Glomerular visceral epithelial cell (primary cell): ENCODE measurements around the gene FBXW7.

Experiments
- DNase-seq: peaks from one replicate; pipeline ENCODE4 v3.0.0-alpha.2; 2016; ENCODE audit errors: extremely low spot score

FBXW7 gene

GRCh38 chr4:152369902-152370295, 166.0 kb downstream of the FBXW7 start:
- DNase-seq: no peak

GRCh38 chr4:152369203-152369901, 166.5 kb downstream of the FBXW7 start:
- no peak for DNase-seq

GRCh38 chr4:152368001-152368400, 167.9 kb downstream of the FBXW7 start:
- no peak for DNase-seq

- no peak for DNase-seq
Observed at GRCh38 chr4:152364883-152365282, 171.0 kb downstream of the FBXW7 start.

GRCh38 chr4:152364383-152364782, 171.5 kb downstream of the FBXW7 start:
- DNase-seq: no peak

- DNase-seq: no peak
Observed at GRCh38 chr4:152363904-152364303, 172.0 kb downstream of the FBXW7 start.

GRCh38 chr4:152363086-152363485, 172.8 kb downstream of the FBXW7 start:
- DNase-seq: no peak

- no peak for DNase-seq
Observed at GRCh38 chr4:152360045-152360410, 175.9 kb downstream of the FBXW7 start.

- DNase-seq: no peak
Observed at GRCh38 chr4:152359208-152360044, 176.5 kb downstream of the FBXW7 start.

GRCh38 chr4:152357206-152357605, 178.7 kb downstream of the FBXW7 start:
- DNase-seq: peak; percentile 3

GRCh38 chr4:152356428-152357034, 179.4 kb downstream of the FBXW7 start:
- no peak for DNase-seq

- peak; percentile 92 for DNase-seq
Observed at GRCh38 chr4:152352622-152353116, 183.2 kb downstream of the FBXW7 start.

- no peak for DNase-seq
Observed at GRCh38 chr4:152352215-152352614, 183.7 kb downstream of the FBXW7 start.

GRCh38 chr4:152351080-152351479, 184.8 kb downstream of the FBXW7 start:
- DNase-seq: no peak

- peak; percentile 8 for DNase-seq
Observed at GRCh38 chr4:152348670-152349069, 187.2 kb downstream of the FBXW7 start.

- no peak for DNase-seq
Observed at GRCh38 chr4:152346979-152347378, 188.9 kb downstream of the FBXW7 start.

GRCh38 chr4:152346526-152346925, 189.4 kb downstream of the FBXW7 start:
- DNase-seq: no peak

- no peak for DNase-seq
Observed at GRCh38 chr4:152344001-152344400, 191.9 kb downstream of the FBXW7 start.

- peak; percentile 18 for DNase-seq
Observed at GRCh38 chr4:152342293-152342692, 193.6 kb downstream of the FBXW7 start.

GRCh38 chr4:152340818-152341217, 195.1 kb downstream of the FBXW7 start:
- no peak for DNase-seq

- DNase-seq: no peak
Observed at GRCh38 chr4:152339576-152339975, 196.3 kb downstream of the FBXW7 start.

GRCh38 chr4:152334931-152335330, 201.0 kb downstream of the FBXW7 start:
- DNase-seq: no peak

- DNase-seq: no peak
Observed at GRCh38 chr4:152331042-152331441, 204.8 kb downstream of the FBXW7 start.
